Daoy (cell line): ENCODE data around the gene NUDT19. TPM values are rescaled to one million over a fixed set of nuclear protein-coding genes. Genes with fewer than 3 reads are reported as not detected.
"Not testable (repeated sequence)": the region's sequence is repeated elsewhere in the genome, so short reads cannot be mapped to it uniquely, and the experiment has no call there.

ENCODE experiments used
- DNase-seq: peaks from one replicate; pipeline ENCODE4 v3.0.0-alpha.2; 2015; ENCODE audit warnings: low read depth
- total RNA-seq: library from RNA; depleted of rRNA; stranded (reverse); fragments of >200 nt; shearing (Covaris generic); gene quantifications from 2 replicates; pipeline ENCODE4 v1.2.3, GENCODE V29; 2014; rRNA removed

The NUDT19 gene
- total RNA-seq = 9.7 and 10.5 TPM in 2 replicates

GRCh38 chr19:32691291-32691951, at the start of gene NUDT19:
NUDT19 (plus strand) TSS chr19:32691821; CDS start chr19:32691961, 140 bp downstream.
- DNase-seq = peak; percentile 91

- no peak for DNase-seq
Measured at GRCh38 chr19:32642771-32643170, 48.9 kb upstream of the NUDT19 start.

GRCh38 chr19:32646556-32646955, 45.1 kb upstream of the NUDT19 start:
- DNase-seq = no peak

DNA sequence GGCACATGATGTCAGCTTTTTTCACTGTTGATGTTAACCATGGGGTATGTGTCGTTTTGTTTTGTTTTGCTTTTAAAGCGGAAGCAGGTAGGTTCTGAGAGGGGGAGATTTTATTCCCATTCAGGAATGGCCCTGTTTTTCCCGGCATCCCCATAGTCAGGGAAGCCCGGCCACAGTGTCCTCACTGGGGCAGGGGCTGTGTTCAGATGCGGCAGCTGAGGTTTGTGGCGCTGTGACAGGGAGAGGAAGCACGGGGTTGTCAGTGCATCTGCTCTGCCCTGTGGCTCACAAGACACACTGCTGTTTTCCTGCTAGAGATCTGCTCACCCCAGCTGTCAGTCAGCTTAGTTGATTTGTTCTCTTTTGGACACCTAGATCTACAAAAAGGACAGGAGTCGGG, 44.3 kb upstream of the NUDT19 start:
- no peak for DNase-seq

GRCh38 chr19:32649751-32650150, 41.9 kb upstream of the NUDT19 start:
- no peak for DNase-seq

- DNase-seq = no peak
Measured at GRCh38 chr19:32650671-32651070, 41.0 kb upstream of the NUDT19 start.

GRCh38 chr19:32651729-32652140, 39.9 kb upstream of the NUDT19 start:
- no peak for DNase-seq

GRCh38 chr19:32652331-32652730, 39.3 kb upstream of the NUDT19 start:
- DNase-seq = not testable (repeated sequence)

- no peak for DNase-seq
Measured at GRCh38 chr19:32652894-32653598, 38.6 kb upstream of the NUDT19 start.

DNA sequence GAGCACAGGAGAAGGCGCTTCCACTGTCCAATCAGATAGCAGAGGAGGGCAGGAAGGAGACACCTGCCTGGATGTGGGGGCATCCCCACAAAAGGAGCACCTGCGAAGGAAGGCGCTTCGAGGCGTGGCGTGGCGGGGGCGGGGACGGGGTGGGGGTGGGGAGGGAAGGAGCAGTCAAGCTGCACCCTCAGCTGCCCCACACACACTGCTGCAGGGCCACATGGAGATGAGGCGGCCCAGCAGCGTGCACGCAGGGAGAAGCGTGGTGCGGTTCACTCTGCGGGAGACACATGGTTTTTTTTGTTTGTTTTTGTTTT, 38.1 kb upstream of the NUDT19 start:
- DNase-seq = no peak

DNA sequence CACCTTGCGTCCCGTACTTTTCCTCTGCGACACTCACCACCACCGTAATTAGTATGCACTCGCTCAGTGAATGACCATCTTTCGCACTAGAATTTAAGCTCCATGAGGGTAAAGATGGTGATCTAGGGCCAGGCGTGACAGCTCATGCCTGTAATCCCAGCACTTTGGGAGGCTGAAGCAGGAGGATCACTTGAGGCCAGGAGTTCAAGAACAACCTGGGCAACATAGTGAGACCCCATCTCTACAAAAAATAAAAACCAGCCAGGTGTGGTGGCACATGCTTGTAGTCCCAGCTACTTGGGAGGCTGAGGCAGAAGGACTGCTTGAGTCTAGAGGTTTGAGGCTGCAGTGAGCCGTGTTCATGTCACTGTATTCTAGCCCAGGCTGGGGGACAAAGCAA, 35.2 kb upstream of the NUDT19 start:
- not testable (repeated sequence) for DNase-seq

DNA sequence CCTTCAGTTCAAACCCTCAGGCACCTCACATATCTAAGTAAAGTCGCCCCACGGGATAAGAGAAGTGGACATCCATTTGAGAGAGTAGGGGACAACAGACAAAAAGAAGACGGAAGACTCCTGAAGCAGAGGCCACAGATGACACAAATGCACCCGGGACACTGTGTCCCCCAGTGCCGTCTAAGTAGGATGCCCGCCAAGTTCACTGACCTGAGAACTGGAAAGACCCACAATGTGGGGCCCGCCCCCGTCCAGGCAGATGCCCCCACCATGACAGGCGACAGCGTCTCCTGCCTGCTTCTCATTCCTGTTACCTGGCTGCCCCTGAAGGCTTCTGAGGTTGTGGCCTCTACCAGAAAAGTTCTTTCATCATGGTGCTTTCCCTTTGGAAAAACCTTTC, 33.5 kb upstream of the NUDT19 start:
- no peak for DNase-seq

GRCh38 chr19:32658527-32658926, 33.1 kb upstream of the NUDT19 start:
- no peak for DNase-seq

GRCh38 chr19:32661318-32661717, 30.3 kb upstream of the NUDT19 start:
- DNase-seq = no peak

DNA sequence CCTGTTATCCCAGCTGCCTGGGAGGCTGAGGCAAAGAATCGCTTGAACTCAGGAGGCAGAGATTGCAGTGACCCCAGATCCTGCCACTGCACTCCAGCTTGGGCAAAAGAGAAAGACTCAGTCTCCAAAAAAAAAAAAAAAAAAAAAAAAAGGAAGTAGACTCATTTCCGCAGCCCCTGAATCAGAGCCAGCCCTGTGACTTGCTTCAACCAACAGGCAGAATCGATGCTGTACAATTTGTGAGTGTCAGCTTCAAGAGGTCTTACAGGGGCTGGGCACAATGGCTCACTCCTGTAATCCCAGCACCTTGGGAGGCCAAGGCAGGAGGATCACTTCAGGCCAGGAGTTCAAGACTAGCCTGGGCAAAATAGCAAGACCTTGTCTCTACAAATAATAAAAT, 29.4 kb upstream of the NUDT19 start:
- DNase-seq = peak; percentile 86

- no peak for DNase-seq
Measured at GRCh38 chr19:32666084-32666483, 25.5 kb upstream of the NUDT19 start.

DNA sequence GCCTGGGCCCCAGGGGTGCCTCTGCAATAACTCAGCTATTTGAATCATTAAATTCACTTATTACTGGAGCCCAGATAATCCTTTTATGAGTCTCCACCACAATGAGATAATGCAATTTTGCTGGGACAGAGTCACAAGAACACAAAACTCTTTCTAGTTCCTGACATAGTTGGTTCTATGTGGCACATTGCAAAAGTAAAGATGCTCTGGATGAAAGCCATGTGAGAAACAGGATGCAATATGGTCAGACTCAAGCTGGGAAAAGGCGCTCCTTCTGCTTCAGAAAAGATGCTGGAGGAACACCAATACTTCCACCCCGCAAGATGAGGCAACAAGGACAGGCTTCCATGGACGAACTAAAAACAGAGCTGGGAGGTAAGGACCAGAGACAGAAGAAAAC, 22.3 kb upstream of the NUDT19 start:
- no peak for DNase-seq

DNA sequence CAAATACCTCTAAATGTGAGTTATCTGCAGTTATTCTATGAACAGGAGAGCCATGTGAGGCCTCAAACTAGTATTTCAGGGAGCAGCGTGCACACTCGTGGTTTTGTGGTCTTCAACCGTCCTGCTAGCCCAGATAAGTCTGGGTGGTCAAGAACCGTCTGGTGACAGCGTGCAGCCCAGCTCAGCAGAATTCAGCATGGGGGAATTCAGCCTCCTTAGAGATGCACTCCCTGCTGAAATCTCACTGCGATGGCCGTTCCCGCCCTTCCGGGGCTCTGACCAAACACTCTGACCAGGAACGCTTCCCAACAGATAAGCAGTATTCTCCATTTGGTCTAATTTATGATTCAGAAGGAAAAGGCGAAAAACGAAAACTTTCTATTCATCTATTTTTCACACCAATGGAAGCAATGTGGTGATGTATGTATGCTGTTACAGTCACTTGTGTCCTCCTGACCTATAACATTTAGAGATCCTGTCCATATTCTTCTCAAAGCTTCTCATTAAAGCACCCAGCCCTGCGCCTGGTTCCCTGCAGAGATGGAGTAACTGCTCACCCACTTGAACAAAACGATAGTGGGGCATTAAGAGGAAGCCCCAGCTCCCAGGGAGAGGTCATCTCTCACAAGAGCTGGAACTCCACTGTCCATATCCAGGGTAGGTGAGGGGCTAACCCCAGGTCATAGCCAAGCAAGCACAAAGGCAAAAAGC, 19.6 kb upstream of the NUDT19 start:
- DNase-seq = no peak

- DNase-seq = no peak
Measured at GRCh38 chr19:32672841-32673240, 18.8 kb upstream of the NUDT19 start.

GRCh38 chr19:32673573-32673972, 18.0 kb upstream of the NUDT19 start:
- no peak for DNase-seq

DNA sequence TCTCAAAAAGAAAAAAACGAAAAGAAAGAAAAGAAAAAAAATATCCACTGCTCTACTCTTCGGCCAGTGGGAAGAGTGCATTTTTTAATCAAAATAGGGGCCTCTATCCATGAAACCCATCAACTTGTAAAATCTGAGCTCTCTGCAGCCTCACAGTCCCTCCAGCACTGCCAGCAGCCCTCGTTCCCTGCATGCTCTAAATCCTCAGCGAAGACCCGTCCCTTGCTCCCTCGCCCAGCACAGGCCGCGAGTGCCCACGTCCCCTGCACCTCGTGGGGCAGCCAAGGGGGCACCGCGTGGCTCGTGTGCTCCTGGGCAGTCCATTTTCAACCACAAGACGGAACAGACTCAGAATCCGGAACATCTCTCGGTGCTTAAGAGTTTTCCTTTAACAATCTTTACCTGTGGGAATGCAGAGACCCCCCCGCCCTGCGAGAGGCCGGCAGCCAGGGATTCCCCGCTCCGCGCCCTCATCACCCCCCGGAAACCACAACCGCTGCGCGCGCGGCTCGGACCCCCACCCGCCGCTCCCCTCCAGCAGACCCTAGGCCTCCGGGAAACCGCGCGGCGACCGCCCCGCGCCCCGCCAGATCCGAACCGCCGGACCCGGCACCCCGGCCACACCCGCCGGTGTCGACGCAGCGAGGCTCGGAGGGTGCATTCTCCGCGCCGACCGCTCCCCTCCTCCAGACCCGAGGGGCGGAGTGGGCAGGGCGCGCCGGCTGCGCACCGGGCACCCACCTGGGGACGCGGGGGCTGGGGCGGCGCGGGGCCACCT, 17.3 kb upstream of the NUDT19 start:
- DNase-seq = no peak
